HG03159 (cell line): ENCODE measurements around the gene IFIT1B.
"Not testable (repeated sequence)": the region's sequence is repeated elsewhere in the genome, so short reads cannot be mapped to it uniquely, and the experiment has no call there.

Experiments
- ATAC-seq: cut with Tn5 transposase; IDR thresholded peaks from one replicate; pipeline ENCODE4 v1.9.1; 2021; ENCODE audit warnings: mild to moderate bottlenecking, moderate library complexity; ENCODE audit not compliant: unreplicated experiment

The IFIT1B gene, protein sequence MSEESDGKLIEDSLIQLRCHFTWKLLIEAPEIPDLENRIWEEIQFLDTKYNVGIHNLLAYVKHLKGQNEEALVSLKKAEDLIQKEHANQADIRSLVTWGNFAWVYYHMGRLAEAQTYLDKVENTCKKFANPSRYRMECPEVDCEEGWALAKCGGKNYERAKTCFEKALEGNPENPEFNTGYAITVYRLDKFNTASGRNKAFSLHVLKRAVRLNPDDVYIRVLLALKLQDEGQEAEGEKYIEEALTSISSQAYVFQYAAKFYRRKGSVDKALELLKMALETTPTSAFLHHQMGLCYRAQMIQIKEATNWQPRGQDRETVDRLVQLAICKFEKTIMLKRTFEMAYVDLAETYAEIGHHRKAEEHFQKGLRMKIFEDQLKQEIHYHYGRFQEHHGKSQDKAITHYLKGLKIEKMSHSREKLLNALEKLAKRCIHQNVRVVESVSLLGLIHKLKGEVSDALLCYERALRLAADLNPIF

DNA sequence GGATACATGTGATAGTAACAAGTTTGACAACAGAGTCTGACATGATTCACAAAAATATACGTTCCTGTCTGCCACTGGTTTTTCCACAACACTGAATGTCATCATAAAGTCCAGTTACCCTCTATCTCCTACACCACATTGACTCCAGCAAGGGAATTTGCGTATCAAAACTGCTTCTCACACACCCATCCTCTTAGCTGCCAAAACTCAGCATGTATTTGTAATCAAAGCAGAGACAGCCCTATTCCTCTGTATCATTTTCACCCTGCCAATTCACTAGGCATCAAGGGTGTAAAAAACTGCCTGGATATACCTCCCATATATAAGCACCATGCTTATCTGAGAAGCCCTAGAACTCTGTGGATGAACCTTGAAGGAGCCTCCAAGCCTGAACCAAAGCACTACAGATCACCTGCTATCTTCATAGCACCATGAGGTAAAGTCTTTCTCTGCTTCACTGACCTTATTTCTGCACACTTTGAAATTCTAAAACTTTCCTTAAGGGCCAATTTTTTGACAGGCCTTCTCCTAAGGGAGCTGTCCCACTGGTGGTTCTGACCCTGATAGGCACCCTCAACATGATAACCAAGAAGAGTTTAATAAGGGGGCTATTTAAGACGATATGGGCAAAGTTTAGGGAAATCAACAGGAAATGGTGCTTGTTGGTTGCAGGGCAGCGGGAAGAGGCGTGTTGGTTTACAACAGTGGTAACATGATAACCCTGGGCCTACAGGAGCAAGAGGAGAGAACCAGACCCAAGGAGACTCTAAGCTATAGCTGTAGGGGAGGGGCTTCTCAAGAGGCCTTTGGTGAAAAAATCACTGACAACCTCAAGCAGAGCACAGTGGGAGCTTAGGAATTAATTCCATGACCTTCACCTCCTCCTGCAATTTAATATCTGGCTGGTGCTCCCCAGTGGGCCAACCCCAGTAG is at the start of gene IFIT1B:
IFIT1B (plus strand) TSS at position 352 of the 933 bp plus-strand sequence; CDS start at position 432, 80 bp downstream.
- ATAC-seq: no peak

DNA sequence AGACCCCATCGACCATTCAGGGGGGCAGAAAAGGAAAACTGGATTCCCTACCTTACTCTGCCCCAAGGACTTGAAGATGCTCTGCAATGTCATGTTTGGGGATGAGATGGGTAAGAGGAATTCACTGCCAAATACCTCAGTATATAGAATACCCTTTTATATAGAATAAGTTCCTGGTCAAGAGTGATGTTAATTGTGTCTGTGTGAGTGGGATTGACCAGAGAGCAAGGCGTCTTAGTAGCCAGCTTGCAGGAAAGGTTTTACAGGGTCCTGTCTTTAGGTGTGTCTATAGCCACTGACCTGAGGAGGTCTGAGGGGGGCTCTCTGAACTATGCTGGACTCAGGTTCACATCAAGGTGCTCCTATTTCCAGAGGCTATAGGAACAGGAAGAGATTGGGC is 48.7 kb upstream of the IFIT1B start:
- ATAC-seq: no peak

DNA sequence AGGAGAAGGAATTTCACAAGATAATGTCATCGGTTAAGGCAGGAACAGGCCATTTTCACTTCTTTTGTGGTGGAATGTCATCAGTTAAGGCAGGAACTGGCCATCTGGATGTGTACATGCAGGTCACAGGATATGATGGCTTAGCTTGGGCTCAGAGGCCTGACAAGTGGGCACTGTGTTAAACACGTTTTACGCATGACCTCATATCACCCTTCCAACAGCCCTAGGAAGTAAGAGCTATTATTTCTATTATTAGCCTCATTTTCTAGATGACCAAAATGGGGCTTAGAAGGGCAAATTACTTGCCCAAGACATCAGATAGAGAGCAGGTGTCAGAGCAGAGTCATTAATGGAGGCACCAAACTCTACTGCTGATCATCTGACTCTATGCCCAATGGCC is 47.8 kb upstream of the IFIT1B start:
- not testable (repeated sequence) for ATAC-seq

DNA sequence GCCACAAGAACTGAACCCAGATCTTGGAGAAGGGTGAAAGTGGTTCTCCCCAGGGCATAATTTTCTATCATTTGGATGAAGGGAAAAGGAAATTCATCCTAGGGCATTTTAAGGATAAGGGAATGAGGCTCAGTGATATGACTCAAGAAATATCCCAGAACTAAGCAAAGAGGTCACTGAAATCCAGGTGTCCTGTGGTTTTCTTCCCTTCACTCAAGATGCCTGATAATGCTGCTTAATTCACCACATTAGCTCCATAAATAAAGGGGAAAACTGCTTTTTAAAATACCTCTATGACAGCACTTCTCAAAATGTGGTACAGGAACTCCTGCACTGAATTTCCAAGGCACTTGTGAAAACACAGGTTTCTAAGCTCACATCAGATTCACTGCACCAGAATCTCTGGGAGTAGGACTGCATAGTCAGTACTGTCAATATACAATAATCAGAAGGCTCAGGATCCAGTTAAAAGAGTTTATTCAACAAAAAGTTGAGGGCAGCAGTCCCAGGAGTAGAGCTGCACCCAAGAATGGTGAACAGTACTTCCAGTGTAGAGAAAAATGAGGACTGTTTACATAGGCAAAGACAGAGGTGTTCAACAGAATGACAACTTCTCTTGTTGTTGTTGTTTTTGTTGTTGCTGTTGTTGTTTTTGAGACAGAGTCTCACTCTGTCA is 47.2 kb upstream of the IFIT1B start:
- ATAC-seq: no peak

DNA sequence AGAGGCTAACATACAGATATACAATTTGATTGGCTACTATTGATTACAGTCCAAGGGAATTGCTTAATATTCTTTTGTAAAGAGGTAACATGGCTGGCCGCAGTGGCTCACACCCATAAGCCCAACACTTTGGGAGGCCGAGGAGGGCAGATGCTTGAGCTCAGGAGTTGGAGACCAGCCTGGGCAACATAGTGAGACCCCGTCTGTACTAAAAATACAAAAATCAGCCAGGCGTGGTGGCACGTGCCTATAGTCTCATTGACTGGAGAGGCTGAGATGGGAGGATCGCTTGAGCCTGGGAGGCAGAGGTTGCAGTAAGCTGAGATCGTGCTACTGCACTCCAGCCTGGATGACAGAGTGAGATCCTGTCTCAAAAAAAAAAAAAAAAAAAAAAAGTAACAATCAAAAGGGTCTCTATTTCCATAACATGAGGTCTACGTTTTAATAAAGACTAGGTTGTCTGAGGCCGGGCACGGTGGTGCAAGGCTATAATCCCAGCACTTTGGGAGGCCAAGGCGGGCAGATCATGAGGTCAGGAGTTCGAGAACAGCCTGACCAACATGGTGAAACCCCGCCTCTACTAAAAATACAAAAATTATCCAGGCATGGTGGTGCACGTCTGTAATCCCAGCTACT is 46.3 kb upstream of the IFIT1B start:
- not testable (repeated sequence) for ATAC-seq

DNA sequence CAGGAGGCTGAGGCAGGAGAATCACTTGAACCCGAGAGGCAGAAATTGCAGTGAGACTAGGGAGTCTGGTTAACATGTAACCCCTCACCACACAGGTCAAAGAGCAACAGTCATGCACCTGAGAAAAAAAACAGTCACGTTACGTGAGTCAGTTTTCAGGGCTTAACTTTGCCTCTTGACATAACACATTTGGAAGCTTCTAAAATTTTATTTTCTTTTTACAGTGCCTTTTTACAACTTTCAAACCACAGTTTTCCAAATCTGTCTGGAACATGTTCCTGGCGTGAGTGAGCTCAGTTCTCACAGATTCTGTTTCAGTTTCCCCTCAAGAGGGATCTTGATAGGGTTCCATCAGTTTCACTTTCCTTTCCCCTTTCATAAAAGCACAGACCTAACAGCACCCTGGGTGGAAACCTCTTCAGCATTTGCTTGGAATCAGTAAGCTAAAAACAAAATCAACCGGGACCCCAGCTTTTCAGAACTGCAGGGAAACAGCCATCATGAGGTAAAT is 45.7 kb upstream of the IFIT1B start:
- ATAC-seq: peak; percentile 44

DNA sequence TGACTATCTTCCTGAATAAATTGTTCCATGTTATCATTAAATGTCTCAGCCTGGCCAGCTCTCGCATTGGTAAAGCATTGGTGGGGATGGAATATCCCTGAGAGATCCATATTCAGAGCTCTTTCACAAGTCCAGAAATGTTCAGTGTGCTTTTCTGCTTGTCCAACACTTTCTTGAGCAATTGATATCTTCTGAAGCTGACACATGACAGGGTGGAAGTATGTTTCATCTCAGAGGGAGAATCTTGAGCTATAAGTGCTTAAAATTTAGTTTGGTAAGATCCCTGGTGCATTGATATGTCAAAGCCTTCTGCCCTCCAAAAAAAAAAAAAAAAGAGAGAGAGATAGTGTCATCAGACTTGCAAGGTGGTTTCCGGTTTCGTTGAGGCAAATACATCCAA is 42.6 kb upstream of the IFIT1B start:
- ATAC-seq: no peak

DNA sequence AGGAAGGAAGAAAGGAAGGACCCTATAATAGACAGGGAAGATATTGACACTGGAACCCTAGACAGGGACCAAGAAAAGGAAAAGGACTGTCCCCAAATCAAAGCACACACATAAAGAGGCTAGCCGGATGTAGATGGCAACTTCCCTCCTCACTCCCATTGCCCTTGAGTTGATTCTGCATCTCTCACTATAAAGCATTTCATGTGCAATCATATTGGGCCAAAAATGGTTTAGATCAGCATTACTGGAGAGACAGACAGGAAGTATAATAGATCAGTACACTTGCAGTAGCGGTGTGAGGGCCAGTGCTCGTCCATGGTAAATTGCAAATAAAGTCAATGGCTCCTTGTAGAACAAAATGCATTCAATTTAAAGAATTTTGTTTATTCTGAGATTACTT is 41.6 kb upstream of the IFIT1B start:
- ATAC-seq: no peak

DNA sequence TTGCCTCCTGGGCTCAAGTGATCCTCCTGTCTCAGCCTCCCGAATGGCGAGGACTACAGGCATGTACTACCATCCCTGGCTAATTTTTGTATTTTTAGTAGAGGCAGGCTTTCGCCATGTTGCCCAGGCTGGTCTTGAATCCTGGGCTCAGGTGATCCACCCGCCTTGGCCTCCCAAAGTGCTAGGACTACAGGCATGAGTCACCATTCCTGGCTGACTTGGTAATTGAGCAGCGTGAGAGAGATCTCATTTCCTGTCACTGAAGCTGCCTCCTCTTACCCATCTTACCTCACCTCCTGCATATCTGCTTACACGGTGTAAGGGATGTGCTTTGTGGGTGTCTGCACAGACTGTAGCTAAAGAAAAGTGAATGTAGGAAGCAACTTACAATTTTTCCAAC is 40.4 kb upstream of the IFIT1B start:
- ATAC-seq: no peak

DNA sequence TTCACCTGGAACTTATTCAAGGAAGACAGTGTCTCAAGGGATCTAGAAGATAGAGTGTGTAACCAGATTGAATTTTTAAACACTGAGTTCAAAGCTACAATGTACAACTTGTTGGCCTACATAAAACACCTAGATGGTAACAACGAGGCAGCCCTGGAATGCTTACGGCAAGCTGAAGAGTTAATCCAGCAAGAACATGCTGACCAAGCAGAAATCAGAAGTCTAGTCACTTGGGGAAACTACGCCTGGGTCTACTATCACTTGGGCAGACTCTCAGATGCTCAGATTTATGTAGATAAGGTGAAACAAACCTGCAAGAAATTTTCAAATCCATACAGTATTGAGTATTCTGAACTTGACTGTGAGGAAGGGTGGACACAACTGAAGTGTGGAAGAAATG is 39.1 kb upstream of the IFIT1B start:
- no peak for ATAC-seq

DNA sequence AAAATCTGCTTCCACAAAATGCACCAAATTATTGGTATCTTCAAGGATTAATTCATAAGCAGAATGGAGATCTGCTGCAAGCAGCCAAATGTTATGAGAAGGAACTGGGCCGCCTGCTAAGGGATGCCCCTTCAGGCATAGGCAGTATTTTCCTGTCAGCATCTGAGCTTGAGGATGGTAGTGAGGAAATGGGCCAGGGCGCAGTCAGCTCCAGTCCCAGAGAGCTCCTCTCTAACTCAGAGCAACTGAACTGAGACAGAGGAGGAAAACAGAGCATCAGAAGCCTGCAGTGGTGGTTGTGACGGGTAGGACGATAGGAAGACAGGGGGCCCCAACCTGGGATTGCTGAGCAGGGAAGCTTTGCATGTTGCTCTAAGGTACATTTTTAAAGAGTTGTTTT is 38.0 kb upstream of the IFIT1B start:
- ATAC-seq: no peak

DNA sequence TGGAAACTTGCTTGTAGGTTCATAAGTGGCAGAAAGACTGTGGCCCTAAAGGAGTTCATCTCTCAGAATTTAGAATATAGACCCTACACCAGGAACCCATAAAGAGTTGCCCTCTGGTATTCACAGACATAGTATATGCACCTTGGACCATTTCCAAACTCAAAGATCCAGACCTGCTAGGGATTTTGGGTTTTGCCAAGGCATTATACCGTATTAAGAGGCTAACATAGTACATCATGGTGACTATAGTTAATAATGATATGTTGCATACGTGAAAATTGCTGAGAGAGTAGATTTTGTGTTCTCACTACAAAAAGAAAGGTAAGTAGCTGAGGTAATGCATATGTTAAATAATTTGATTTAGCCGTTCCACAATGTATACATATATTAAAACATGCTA is 36.2 kb upstream of the IFIT1B start:
- ATAC-seq: no peak

DNA sequence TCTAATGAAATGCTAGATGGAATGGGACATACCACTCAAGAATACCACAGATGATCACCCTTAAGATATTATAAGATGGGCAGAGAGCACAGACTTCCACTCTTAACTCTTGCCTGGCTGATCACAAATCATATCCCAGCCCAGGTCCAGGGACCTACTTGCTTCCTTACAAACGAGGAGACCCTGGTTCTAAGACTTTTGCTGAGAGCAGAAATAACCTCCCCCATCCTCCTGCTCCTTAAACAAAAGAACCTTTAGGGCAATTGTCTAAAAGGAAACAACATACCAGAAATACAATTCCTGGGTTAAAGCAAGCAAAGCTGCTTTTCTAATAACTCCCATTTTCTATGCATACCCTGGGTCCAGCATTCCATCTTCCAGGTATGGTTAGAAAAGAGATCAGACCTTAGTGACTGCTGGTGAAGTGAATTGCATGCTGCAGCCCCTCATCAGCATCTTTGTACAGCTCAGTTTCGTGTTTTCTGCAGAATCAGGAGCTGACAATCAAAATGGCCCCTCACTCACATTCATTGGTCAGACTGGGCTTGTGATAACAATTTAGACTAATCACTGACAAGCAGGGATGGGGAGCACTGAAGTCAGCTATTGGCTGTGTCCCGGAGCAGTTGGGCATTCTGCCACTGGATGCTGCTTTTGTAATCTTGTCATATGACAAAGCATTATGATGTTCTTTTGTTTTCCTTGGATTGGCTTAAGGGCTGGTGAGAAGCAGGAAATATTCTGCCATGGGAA is 35.5 kb upstream of the IFIT1B start:
- no peak for ATAC-seq

DNA sequence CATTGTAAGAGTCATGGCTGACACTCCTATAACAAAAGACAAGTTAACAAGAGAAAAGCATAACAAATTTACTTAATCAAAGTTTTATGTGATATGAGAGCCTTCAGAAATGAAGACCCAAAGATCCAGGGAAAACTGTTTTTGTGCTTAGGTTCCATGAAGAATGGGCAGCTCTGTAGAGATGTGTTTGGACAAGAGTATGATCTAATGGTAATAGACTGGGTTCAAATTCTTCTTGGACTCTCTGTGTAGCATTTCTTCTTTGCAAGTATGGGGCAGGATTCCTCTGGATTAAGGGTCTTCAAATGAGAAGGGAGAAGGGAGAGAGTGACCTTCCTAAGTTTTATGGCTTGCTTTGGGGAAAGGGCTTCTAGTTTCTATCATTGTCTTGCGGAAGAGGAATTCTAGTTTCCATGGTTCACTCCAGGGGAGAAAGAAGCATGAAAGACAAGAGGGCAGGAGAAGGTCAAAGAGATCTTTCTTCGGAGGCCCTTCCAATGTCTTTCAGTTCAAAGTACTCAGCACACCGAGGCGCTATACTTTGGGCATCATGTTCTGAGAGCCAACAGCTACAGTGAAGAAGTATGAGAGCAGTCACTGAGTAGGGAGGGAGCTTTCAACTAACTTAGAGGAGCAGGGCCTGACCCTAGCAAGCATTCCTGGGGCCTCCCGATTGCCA is 34.6 kb upstream of the IFIT1B start:
- ATAC-seq: no peak

DNA sequence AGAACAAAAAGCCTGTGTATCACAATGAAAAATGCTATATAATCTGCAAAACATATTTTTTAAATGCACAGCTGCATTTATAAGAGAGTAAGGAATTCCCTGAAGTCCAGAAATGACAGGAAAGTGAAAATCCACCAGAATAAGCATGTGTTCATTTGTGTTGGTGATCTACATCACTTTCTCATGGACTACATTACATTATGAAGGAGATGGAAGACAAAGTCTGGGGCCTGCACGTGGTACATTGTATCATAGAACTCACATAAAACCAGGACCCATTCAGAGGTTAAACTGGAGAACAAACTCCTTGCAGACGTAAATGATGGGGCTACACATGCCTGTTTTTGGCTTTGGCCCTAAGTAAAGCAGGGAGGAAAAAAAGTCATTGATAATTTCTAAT is 33.7 kb upstream of the IFIT1B start:
- ATAC-seq: no peak

DNA sequence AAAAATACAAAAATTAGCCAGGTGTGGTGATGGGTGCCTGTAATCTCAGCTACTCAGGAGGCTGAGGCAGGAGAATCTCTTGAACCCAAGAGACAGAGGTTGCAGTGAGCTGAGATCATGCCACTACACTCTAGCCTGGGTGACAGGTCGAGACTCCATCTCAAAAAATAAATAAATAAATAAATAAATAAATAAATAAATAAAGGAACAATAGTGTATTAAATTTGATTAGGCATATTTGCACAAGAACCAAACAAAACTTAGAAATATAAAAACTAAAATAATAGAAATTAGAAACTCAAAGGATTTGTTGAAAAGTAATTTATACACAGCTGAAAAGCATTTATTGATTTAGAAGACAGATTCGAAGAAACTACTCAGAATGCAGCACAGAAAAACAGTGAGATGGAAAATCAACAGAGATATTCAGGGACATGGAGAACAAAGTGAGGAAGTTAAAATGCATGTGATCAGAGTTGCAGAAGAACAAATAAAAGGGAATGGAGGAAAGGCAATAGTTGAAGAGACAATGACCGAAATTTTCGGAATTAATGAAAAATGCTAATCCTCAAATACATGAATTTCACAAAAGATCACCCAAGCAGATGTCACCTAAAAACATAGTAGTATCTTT is 32.4 kb upstream of the IFIT1B start:
- no peak for ATAC-seq

DNA sequence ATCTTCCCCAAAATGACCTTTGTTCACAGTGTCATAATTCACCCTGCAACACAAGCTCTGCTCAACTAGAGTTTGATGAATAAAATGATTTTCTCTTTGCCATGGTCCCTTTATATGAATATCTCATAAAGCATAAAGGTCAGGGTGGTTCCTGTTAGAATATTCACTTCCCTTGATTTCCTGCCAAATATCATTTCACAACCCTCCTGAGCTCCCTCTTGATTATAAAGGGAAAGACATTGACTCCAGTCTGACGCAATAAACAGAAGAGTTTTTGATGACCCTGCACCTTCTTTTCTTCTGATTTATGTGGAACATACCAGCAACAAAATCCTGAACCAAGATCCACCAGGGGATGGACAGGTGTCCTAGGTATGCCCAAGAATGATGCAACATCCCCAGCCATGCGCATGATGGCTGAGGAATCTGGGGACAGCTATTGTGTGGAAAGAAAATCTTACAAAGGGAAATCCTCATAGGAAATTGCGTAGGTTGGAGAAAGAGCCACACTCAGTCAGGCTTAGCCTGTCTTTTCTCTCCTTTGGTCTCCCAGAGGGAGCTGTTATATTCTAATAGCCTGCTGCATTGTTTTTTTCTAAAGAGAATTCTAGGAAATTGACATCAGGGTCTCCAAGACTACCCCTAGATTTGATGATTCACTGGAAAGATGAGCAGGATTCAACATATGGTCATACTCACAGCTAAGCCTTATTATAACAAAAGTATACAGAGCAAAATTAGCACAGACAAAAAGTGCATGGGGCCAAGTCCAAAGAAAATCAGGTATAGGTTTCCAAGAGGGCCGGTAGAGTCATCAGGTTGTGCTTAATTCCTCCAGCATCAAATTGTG is 31.2 kb upstream of the IFIT1B start:
- no peak for ATAC-seq
